ENCODE data around the gene MRPS10.

Gene MRPS10

GRCh38 chr6:42190554-42191183 lies 27.0 kb downstream of the MRPS10 start:
- Histone ChIP-seq H3K9ac (ENCODE audit: low read length) (no peak overlapping the region), H3K4me3 (ENCODE audit: low read length) (no peak overlapping the region), H3K27me3 (replicated peaks; ENCODE audit: control insufficient read depth, insufficient read depth, low read length) (no peaks in the 10 kb centered on the region), H3K9me3 (ENCODE audit: control insufficient read depth, low read length) (no peaks in the 10 kb centered on the region), H3K4me1 (ENCODE audit: control insufficient read depth, insufficient read depth, low read length) (peaks cover 7% of the 10 kb centered on the region), H3K36me3 (ENCODE audit: control insufficient read depth, insufficient read depth, low read length, severe bottlenecking) (no peaks in the 10 kb centered on the region)
- DNase-seq (ENCODE audit: low read depth): peak; percentile 25

- no peak overlapping the region for H3K4me3 ChIP-seq (ENCODE audit: low read length)
- H3K9me3 ChIP-seq (ENCODE audit: control insufficient read depth, low read length): no peaks in the 10 kb centered on the region
- H3K9ac ChIP-seq (ENCODE audit: low read length): no peak overlapping the region
Observed at GRCh38 chr6:42188406-42188805, 29.3 kb downstream of the MRPS10 start.

DNA sequence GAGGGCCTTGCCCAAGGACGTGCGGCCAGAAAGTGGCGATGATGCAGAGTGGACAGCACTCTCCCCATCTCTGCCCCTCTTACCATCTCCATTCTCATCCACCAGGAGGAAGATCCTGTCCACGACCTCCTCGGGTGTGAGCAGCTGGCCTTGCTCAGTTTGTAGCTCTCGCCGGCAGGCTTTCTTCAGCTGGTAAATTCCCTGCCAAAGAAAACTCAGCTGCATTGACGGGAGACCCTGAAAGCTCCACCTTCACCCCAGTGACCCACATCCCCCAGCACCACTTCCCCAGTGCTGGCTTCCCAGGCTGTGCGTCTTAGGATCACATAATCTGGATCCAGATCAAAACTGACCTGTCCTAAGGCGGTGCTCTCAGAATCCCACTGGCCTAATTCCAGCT lies 32.1 kb downstream of the MRPS10 start:
- Histone ChIP-seq H3K4me1 (ENCODE audit: control insufficient read depth, insufficient read depth, low read length) (no peaks in the 10 kb centered on the region), H3K27me3 (replicated peaks; ENCODE audit: control insufficient read depth, insufficient read depth, low read length) (peaks cover 9% of the 10 kb centered on the region), H3K9ac (ENCODE audit: low read length) (no peak overlapping the region), H3K4me3 (ENCODE audit: low read length) (no peak overlapping the region), H3K9me3 (ENCODE audit: control insufficient read depth, low read length) (no peaks in the 10 kb centered on the region), H3K36me3 (ENCODE audit: control insufficient read depth, insufficient read depth, low read length, severe bottlenecking) (no peaks in the 10 kb centered on the region)
- DNase-seq (ENCODE audit: low read depth): no peak

More at GRCh38 chr6:42188406-42188805, 29.3 kb downstream of the MRPS10 start:
- DNase-seq (ENCODE audit: low read depth): no peak
- peaks cover 9% of the 10 kb centered on the region for H3K27me3 ChIP-seq (replicated peaks; ENCODE audit: control insufficient read depth, insufficient read depth, low read length)
- peaks cover 3% of the 10 kb centered on the region for H3K4me1 ChIP-seq (ENCODE audit: control insufficient read depth, insufficient read depth, low read length)
- no peaks in the 10 kb centered on the region for H3K36me3 ChIP-seq (ENCODE audit: control insufficient read depth, insufficient read depth, low read length, severe bottlenecking)

DNA sequence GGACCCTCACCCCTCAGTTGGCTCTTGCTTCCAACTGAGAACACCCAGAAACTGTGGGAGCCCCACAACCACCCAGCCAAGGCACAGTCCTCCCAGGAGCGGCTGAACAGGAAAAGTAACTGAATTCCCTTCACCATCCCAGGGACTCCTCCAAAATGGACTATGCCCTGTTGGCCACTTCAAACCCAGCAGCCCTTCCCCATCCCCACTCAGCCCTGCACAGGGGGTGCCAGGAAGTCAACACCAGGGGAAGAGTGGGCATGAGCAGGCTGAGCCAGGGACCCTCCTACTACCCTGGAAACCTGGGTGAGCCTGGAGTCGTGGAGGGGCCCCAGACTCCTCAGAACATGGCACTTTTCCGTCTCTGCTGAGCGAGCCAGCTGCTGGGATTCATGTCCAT lies 33.2 kb downstream of the MRPS10 start:
- Histone ChIP-seq H3K27me3 (replicated peaks; ENCODE audit: control insufficient read depth, insufficient read depth, low read length) (peaks cover 14% of the 10 kb centered on the region), H3K36me3 (ENCODE audit: control insufficient read depth, insufficient read depth, low read length, severe bottlenecking) (no peaks in the 10 kb centered on the region), H3K4me3 (ENCODE audit: low read length) (no peak overlapping the region), H3K9me3 (ENCODE audit: control insufficient read depth, low read length) (no peaks in the 10 kb centered on the region), H3K4me1 (ENCODE audit: control insufficient read depth, insufficient read depth, low read length) (no peaks in the 10 kb centered on the region), H3K9ac (ENCODE audit: low read length) (no peak overlapping the region)
- DNase-seq (ENCODE audit: low read depth): no peak

GRCh38 chr6:42182101-42182500 lies 35.6 kb downstream of the MRPS10 start:
- Histone ChIP-seq H3K4me1 (ENCODE audit: control insufficient read depth, insufficient read depth, low read length) (no peaks in the 10 kb centered on the region), H3K9ac (ENCODE audit: low read length) (no peak overlapping the region), H3K9me3 (ENCODE audit: control insufficient read depth, low read length) (no peaks in the 10 kb centered on the region), H3K36me3 (ENCODE audit: control insufficient read depth, insufficient read depth, low read length, severe bottlenecking) (no peaks in the 10 kb centered on the region), H3K27me3 (replicated peaks; ENCODE audit: control insufficient read depth, insufficient read depth, low read length) (peaks cover 27% of the 10 kb centered on the region), H3K4me3 (ENCODE audit: low read length) (no peak overlapping the region)
- no peak for DNase-seq (ENCODE audit: low read depth)

GRCh38 chr6:42179945-42180313 lies 37.7 kb downstream of the MRPS10 start:
- Histone ChIP-seq H3K9me3 (ENCODE audit: control insufficient read depth, low read length) (no peaks in the 10 kb centered on the region), H3K27me3 (replicated peaks; ENCODE audit: control insufficient read depth, insufficient read depth, low read length) (peaks cover 25% of the 10 kb centered on the region), H3K9ac (ENCODE audit: low read length) (no peak overlapping the region), H3K36me3 (ENCODE audit: control insufficient read depth, insufficient read depth, low read length, severe bottlenecking) (no peaks in the 10 kb centered on the region), H3K4me3 (ENCODE audit: low read length) (no peak overlapping the region), H3K4me1 (ENCODE audit: control insufficient read depth, insufficient read depth, low read length) (no peaks in the 10 kb centered on the region)
- DNase-seq (ENCODE audit: low read depth): no peak

DNA sequence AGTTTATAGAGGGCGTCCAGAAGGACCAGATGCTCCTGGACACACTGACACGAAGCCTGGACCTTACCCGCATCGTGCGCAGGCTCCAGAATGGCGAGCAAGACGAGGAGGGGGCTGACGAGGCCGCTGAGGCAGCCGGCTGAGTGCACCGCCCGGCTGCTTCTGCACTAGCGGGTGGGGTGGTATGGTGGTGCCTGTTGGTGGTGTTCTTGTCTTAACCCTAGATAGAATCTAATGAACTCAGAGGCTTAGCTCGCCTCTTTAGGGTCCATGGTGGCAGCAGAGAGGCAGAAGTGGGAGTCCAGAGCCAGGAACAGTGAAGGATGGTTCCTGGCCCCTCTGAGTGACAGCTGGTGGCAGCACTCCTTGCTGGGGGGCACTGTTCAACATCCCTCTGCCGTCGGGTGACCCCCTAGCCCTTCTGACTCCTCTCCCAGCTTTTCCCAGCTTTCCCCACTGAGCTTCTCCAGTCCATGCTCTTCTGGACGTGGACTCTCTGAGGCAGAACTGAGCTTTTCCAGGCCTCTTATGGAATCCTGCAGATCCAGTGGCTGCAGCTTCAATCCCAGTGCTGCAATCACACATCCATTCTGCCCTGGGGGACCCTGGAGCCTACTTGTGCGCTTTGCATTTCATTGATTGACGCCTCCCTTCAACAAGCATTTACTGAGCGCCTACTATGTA lies 38.3 kb downstream of the MRPS10 start:
- DNase-seq (ENCODE audit: low read depth): no peak
- no peaks in the 10 kb centered on the region for H3K9me3 ChIP-seq (ENCODE audit: control insufficient read depth, low read length)
- H3K4me1 ChIP-seq (ENCODE audit: control insufficient read depth, insufficient read depth, low read length): no peaks in the 10 kb centered on the region
- no peaks in the 10 kb centered on the region for H3K36me3 ChIP-seq (ENCODE audit: control insufficient read depth, insufficient read depth, low read length, severe bottlenecking)
- no peak overlapping the region for H3K4me3 ChIP-seq (ENCODE audit: low read length)
- no peak overlapping the region for H3K9ac ChIP-seq (ENCODE audit: low read length)
- H3K27me3 ChIP-seq (replicated peaks; ENCODE audit: control insufficient read depth, insufficient read depth, low read length): peaks cover 23% of the 10 kb centered on the region

- Histone ChIP-seq H3K9me3 (ENCODE audit: control insufficient read depth, low read length) (no peaks in the 10 kb centered on the region), H3K4me3 (ENCODE audit: low read length) (no peak overlapping the region), H3K4me1 (ENCODE audit: control insufficient read depth, insufficient read depth, low read length) (no peaks in the 10 kb centered on the region), H3K9ac (ENCODE audit: low read length) (no peak overlapping the region), H3K36me3 (ENCODE audit: control insufficient read depth, insufficient read depth, low read length, severe bottlenecking) (no peaks in the 10 kb centered on the region), H3K27me3 (replicated peaks; ENCODE audit: control insufficient read depth, insufficient read depth, low read length) (peaks cover 23% of the 10 kb centered on the region)
- DNase-seq (ENCODE audit: low read depth): no peak
Observed at GRCh38 chr6:42177514-42178364, 39.9 kb downstream of the MRPS10 start.

- no peaks in the 10 kb centered on the region for H3K4me1 ChIP-seq (ENCODE audit: control insufficient read depth, insufficient read depth, low read length)
- H3K36me3 ChIP-seq (ENCODE audit: control insufficient read depth, insufficient read depth, low read length, severe bottlenecking): no peaks in the 10 kb centered on the region
- no peak overlapping the region for H3K4me3 ChIP-seq (ENCODE audit: low read length)
- no peaks in the 10 kb centered on the region for H3K9me3 ChIP-seq (ENCODE audit: control insufficient read depth, low read length)
- H3K9ac ChIP-seq (ENCODE audit: low read length): no peak overlapping the region
- peaks cover 23% of the 10 kb centered on the region for H3K27me3 ChIP-seq (replicated peaks; ENCODE audit: control insufficient read depth, insufficient read depth, low read length)
- DNase-seq (ENCODE audit: low read depth): no peak
Observed at GRCh38 chr6:42176981-42177380, 40.7 kb downstream of the MRPS10 start.

DNA sequence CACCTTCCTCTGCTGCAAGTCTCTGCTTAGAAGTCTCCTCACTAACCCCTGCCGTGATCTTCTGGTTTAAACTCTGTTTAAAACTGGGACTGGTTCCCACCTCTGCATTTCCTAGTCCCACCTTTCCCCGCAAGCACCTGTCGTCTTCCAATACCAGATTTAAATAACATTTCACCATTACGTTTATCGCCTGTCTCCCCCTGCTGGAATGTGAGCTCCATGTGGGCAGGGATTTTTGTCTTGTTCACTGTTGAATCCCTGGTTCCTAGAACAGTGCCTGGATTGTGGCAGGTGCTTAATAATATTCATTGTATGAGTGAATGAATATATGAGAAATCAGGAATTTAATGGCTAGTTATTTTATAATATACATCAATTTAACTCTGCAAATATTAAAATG lies 41.8 kb downstream of the MRPS10 start:
- no peaks in the 10 kb centered on the region for H3K9me3 ChIP-seq (ENCODE audit: control insufficient read depth, low read length)
- no peak for DNase-seq (ENCODE audit: low read depth)
- H3K4me1 ChIP-seq (ENCODE audit: control insufficient read depth, insufficient read depth, low read length): no peaks in the 10 kb centered on the region

DNA sequence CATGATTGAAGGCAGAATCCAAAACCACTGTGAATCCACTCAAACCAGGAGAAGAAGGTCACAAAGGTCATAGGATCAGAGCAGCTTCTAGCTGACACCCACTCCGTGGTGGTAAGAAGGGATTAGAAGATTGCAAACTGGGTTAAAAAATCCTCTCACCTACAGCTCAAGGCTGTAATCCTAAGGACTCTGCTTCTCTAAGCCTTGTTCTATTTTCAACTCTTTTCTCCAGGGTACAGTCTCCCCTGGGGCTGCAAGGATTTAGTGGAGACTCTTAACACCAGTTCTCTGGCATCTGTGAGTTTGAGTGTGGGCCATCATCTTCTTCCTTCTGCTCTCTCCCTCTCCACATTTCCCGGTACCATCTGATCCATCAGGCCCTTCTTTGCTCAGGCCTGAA lies 44.6 kb downstream of the MRPS10 start, which contains the start of gene GUCA1A:
TSS of gene GUCA1A (plus strand) at position 264 of the 400 bp plus-strand sequence. CDS start 250 bp downstream, outside the sequence.
- no peak within 1 kb of the TSS for H3K4me3 ChIP-seq (ENCODE audit: low read length)
- DNase-seq (ENCODE audit: low read depth): no peak
- peaks cover 9% of the 10 kb centered on the region for H3K4me1 ChIP-seq (ENCODE audit: control insufficient read depth, insufficient read depth, low read length)
- peaks cover 10% of the 10 kb centered on the region for H3K27me3 ChIP-seq (replicated peaks; ENCODE audit: control insufficient read depth, insufficient read depth, low read length)
- H3K9ac ChIP-seq (ENCODE audit: low read length): no peak within 1 kb of the TSS
- H3K9me3 ChIP-seq (ENCODE audit: control insufficient read depth, low read length): no peaks in the 10 kb centered on the region
- no peaks in the 10 kb centered on the region for H3K36me3 ChIP-seq (ENCODE audit: control insufficient read depth, insufficient read depth, low read length, severe bottlenecking)

More for the DNA sequence above, 41.8 kb downstream of the MRPS10 start:
- no peak overlapping the region for H3K4me3 ChIP-seq (ENCODE audit: low read length)
- H3K9ac ChIP-seq (ENCODE audit: low read length): no peak overlapping the region
- peaks cover 23% of the 10 kb centered on the region for H3K27me3 ChIP-seq (replicated peaks; ENCODE audit: control insufficient read depth, insufficient read depth, low read length)
- no peaks in the 10 kb centered on the region for H3K36me3 ChIP-seq (ENCODE audit: control insufficient read depth, insufficient read depth, low read length, severe bottlenecking)

Measured in adipocyte (in vitro differentiated cells).